GM21390 (cell line): Measurements from ENCODE around the gene TTLL10.
"Not testable (repeated sequence)": the region's sequence is repeated elsewhere in the genome, so short reads cannot be mapped to it uniquely, and the experiment has no call there.

Experiments used
- ATAC-seq: cut with Tn5 transposase; IDR thresholded peaks from one replicate; pipeline ENCODE4 v1.9.1; 2021; ENCODE audit not compliant: unreplicated experiment

The TTLL10 gene

GRCh38 chr1:1170215-1171091 lies 3.2 kb upstream of the TTLL10 start:
- no peak for ATAC-seq

GRCh38 chr1:1171161-1171545 lies 2.5 kb upstream of the TTLL10 start:
- no peak for ATAC-seq

- no peak for ATAC-seq
Measured at GRCh38 chr1:1171546-1172340, 1.9 kb upstream of the TTLL10 start.

GRCh38 chr1:1173061-1173792 lies 453 bp upstream of the TTLL10 start:
- no peak for ATAC-seq

- ATAC-seq, result no peak
Measured at GRCh38 chr1:1175221-1176062, 1.8 kb downstream of the TTLL10 start.

GRCh38 chr1:1176063-1176761 lies 2.5 kb downstream of the TTLL10 start:
- ATAC-seq, result not testable (repeated sequence)

GRCh38 chr1:1176931-1177330 lies 3.3 kb downstream of the TTLL10 start:
- ATAC-seq, result no peak

- no peak for ATAC-seq
Measured at GRCh38 chr1:1177452-1178206, 3.9 kb downstream of the TTLL10 start.

GRCh38 chr1:1178794-1179331 lies 5.2 kb downstream of the TTLL10 start:
- ATAC-seq, result no peak

GRCh38 chr1:1179346-1179982 lies 5.8 kb downstream of the TTLL10 start:
- no peak for ATAC-seq

- no peak for ATAC-seq
Measured at GRCh38 chr1:1179983-1180861, 6.5 kb downstream of the TTLL10 start.

GRCh38 chr1:1181129-1181937 lies 7.7 kb downstream of the TTLL10 start:
- ATAC-seq, result no peak

GRCh38 chr1:1181938-1182410 lies 8.3 kb downstream of the TTLL10 start:
- no peak for ATAC-seq

- no peak for ATAC-seq
Measured at GRCh38 chr1:1182491-1183220, 9.0 kb downstream of the TTLL10 start.

GRCh38 chr1:1183221-1183747 lies 9.6 kb downstream of the TTLL10 start:
- no peak for ATAC-seq
